Glutamatergic neuron (in vitro differentiated cells): Measurements from ENCODE around the gene DEAF1. TPM values are rescaled to one million over a fixed set of nuclear protein-coding genes. Genes with fewer than 3 reads are reported as not detected.

ENCODE experiments used
- DNase-seq: peaks from one replicate; pipeline ENCODE4 v3.0.0; 2022
- H3K27ac Mint-ChIP-seq: one replicate; pipeline ENCODE4 v1.8.0; 2020; ENCODE audit warnings: mild to moderate bottlenecking, mixed read lengths, inconsistent platforms; ENCODE audit not compliant: unreplicated experiment
- H3K27me3 Mint-ChIP-seq: one replicate; pipeline ENCODE4 v1.8.0; 2020; ENCODE audit warnings: mild to moderate bottlenecking, moderate library complexity, mixed read lengths, inconsistent platforms; ENCODE audit not compliant: unreplicated experiment
- H3K36me3 Mint-ChIP-seq: one replicate; pipeline ENCODE4 v1.8.0; 2020; ENCODE audit warnings: mild to moderate bottlenecking, mixed read lengths, inconsistent platforms; ENCODE audit not compliant: unreplicated experiment
- H3K4me1 Mint-ChIP-seq: one replicate; pipeline ENCODE4 v1.8.0; 2020; ENCODE audit warnings: mild to moderate bottlenecking, low read depth, mixed read lengths, inconsistent platforms; ENCODE audit not compliant: unreplicated experiment
- H3K4me3 Mint-ChIP-seq: one replicate; pipeline ENCODE4 v1.8.0; 2020; ENCODE audit warnings: mild to moderate bottlenecking, mixed read lengths, inconsistent platforms; ENCODE audit not compliant: unreplicated experiment
- H3K9me3 Mint-ChIP-seq: one replicate; pipeline ENCODE4 v1.8.0; 2020; ENCODE audit warnings: mild to moderate bottlenecking, moderate library complexity, mixed read lengths, inconsistent platforms; ENCODE audit not compliant: unreplicated experiment
- total RNA-seq: library from RNA; stranded (reverse); fragmentation: NEBNext Ultra II Directional; extraction: Animal tissue kit (Norgen Biotek cat#: 25700); gene quantifications from one replicate; pipeline ENCODE4 v1.2.1, GENCODE V29; 2021; ENCODE audit not compliant: unreplicated experiment
- TF ChIP-seq, protein P1 (sequence below): fragments of 200-600 bp; sonication (generic); IDR thresholded peaks from one replicate; pipeline ENCODE4 v1.5.0; 2021; ENCODE audit not compliant: partially characterized antibody, unreplicated experiment

Gene DEAF1
- total RNA-seq, 1 donor from 2014 or later, result 51.5 TPM

DNA sequence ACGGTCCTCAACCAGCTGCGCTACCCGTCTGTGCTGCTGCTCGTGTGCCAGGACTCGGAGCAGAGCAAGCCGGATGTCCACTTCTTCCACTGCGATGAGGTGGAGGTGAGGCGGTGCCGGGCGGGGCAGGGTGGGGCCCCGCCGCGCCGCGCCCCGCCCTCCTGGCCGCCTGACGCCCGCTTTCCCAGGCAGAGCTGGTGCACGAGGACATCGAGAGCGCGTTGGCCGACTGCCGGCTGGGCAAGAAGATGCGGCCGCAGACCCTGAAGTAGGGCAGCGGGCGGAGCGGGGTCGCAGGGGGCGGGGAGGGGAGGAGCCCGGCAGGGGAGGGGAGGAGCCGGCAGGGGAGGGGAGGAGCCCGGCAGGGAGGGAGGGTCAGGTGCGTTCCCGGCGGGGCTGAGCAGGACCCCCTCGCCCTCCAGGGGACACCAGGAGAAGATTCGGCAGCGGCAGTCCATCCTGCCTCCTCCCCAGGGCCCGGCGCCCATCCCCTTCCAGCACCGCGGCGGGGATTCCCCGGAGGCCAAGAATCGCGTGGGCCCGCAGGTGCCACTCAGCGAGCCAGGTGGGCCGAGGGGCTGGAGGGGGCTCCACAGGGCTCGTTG is 25.7 kb upstream of the DEAF1 start:
- H3K4me3 Mint-ChIP-seq, result no peak overlapping the region
- no peaks in the 10 kb centered on the region for H3K36me3 Mint-ChIP-seq
- peaks cover 12% of the 10 kb centered on the region for H3K27me3 Mint-ChIP-seq
- H3K4me1 Mint-ChIP-seq, result no peaks in the 10 kb centered on the region
- TF ChIP-seq, protein P1, sequence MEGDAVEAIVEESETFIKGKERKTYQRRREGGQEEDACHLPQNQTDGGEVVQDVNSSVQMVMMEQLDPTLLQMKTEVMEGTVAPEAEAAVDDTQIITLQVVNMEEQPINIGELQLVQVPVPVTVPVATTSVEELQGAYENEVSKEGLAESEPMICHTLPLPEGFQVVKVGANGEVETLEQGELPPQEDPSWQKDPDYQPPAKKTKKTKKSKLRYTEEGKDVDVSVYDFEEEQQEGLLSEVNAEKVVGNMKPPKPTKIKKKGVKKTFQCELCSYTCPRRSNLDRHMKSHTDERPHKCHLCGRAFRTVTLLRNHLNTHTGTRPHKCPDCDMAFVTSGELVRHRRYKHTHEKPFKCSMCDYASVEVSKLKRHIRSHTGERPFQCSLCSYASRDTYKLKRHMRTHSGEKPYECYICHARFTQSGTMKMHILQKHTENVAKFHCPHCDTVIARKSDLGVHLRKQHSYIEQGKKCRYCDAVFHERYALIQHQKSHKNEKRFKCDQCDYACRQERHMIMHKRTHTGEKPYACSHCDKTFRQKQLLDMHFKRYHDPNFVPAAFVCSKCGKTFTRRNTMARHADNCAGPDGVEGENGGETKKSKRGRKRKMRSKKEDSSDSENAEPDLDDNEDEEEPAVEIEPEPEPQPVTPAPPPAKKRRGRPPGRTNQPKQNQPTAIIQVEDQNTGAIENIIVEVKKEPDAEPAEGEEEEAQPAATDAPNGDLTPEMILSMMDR, result no peak
- H3K9me3 Mint-ChIP-seq, result no peaks in the 10 kb centered on the region
- DNase-seq, result peak; percentile 78
- H3K27ac Mint-ChIP-seq, result no peak overlapping the region

GRCh38 chr11:720017-720641 is 25.1 kb upstream of the DEAF1 start:
- Mint-ChIP-seq H3K36me3 (peaks cover 3% of the 10 kb centered on the region), H3K4me1 (no peaks in the 10 kb centered on the region), H3K27ac (no peak overlapping the region), H3K9me3 (no peaks in the 10 kb centered on the region), H3K4me3 (no peak overlapping the region), H3K27me3 (peaks cover 14% of the 10 kb centered on the region)
- no peak for DNase-seq
- TF ChIP-seq, protein P1, result no peak

GRCh38 chr11:719214-720016 is 24.4 kb upstream of the DEAF1 start:
- peaks cover 5% of the 10 kb centered on the region for H3K36me3 Mint-ChIP-seq
- DNase-seq, result no peak
- TF ChIP-seq, protein P1, result no peak
- H3K9me3 Mint-ChIP-seq, result peaks cover 2% of the 10 kb centered on the region
- H3K27me3 Mint-ChIP-seq, result peaks cover 11% of the 10 kb centered on the region
- H3K4me3 Mint-ChIP-seq, result no peak overlapping the region
- no peaks in the 10 kb centered on the region for H3K4me1 Mint-ChIP-seq
- no peak overlapping the region for H3K27ac Mint-ChIP-seq

DNA sequence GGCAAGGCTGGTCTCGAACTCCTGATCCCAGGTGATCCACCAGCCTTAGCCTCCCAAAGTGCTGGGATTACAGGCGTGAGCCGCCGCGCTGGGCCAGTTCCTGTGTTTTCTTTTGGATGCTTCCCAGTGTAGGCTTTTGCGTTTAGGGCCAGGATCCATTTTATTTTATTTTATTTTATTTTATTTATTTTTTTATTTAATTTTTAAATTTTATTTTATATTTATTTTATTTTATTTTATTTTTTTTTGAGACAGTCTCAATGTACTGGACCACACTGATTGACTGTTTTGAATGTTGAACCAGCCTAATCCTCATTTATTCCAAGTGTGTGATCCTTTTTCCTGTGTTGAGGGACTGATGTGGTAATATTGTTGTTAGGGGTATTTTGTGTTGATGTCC is 19.4 kb upstream of the DEAF1 start:
- Mint-ChIP-seq H3K27me3 (peaks cover 6% of the 10 kb centered on the region), H3K36me3 (peaks cover 5% of the 10 kb centered on the region), H3K4me1 (no peaks in the 10 kb centered on the region), H3K9me3 (peaks cover 2% of the 10 kb centered on the region), H3K27ac (no peak overlapping the region), H3K4me3 (no peak overlapping the region)
- DNase-seq, result no peak
- TF ChIP-seq, protein P1, result no peak
